GM20000 (cell line): Measurements from ENCODE around the gene CHTF8.
"Not testable (repeated sequence)": the region's sequence is repeated elsewhere in the genome, so short reads cannot be mapped to it uniquely, and the experiment has no call there.

Experiments used
- DNase-seq: peaks from one replicate; pipeline ENCODE4 v3.0.0; 2012; ENCODE audit warnings: low spot score
- TF ChIP-seq, protein P1 (sequence below): IDR thresholded peaks from 2 replicates; pipeline ENCODE4 v1.5.1; 2012; ENCODE audit warnings: mild to moderate bottlenecking, control low read depth; ENCODE audit errors: extremely low read depth, missing control alignments

CHTF8 gene

DNA sequence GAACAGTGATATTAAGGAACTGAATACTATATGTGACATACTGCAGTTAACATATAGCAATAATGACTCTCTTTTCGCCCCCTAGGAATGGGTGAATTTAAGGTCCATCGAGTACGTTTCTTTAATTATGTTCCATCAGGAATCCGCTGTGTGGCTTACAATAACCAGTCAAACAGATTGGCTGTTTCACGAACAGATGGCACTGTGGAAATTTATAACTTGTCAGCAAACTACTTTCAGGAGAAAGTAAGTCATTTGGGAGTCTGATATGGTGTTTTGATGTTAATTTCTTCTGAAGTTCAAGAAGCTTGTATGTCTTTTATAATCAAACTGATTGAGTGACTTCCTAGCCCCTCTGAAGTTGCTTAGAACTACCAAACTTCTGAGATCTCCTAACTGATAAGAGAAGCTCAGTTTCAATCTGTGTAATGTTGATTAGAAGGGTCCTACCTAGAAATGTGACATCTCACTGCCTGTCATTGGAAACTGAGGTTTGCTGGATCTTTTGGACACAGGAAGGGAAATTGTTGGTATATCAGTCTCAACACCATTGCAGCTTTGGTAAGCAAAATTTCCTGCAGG, 1.1 kb upstream of the CHTF8 start:
- DNase-seq: no peak

DNA sequence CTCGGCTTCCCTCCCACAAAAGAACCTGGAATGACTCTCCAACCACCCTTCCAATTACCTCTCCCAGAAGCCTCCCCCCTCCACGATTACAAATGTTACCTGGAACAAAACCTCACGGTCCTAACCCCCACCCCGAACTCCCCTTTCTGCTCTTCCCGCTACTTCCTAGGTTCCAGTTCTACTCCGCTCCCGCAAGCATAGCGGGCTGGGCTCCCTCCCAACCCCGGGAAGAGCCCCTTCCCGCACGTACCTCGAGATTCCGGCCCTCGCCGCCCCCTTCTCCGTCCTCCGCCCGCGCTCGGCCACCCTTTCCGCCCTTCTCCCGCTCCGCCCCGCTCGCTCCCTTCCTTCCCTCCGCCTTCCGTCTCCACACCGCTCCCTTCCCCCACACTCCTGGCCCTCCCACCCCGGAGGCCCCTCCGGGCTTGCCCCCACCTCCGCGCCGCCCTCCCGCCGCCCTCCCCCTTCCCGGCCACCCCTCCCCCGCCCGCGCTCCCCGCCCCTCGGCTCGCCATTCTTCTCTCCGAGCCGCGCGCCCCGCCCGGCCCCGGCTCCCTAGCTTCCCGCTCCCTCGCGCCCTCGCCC, 457 bp downstream of the CHTF8 start:
- TF ChIP-seq, protein P1, sequence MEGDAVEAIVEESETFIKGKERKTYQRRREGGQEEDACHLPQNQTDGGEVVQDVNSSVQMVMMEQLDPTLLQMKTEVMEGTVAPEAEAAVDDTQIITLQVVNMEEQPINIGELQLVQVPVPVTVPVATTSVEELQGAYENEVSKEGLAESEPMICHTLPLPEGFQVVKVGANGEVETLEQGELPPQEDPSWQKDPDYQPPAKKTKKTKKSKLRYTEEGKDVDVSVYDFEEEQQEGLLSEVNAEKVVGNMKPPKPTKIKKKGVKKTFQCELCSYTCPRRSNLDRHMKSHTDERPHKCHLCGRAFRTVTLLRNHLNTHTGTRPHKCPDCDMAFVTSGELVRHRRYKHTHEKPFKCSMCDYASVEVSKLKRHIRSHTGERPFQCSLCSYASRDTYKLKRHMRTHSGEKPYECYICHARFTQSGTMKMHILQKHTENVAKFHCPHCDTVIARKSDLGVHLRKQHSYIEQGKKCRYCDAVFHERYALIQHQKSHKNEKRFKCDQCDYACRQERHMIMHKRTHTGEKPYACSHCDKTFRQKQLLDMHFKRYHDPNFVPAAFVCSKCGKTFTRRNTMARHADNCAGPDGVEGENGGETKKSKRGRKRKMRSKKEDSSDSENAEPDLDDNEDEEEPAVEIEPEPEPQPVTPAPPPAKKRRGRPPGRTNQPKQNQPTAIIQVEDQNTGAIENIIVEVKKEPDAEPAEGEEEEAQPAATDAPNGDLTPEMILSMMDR: no peak
- DNase-seq: peak; percentile 95

More for the DNA sequence above, 1.1 kb upstream of the CHTF8 start:
- TF ChIP-seq, protein P1: no peak

DNA sequence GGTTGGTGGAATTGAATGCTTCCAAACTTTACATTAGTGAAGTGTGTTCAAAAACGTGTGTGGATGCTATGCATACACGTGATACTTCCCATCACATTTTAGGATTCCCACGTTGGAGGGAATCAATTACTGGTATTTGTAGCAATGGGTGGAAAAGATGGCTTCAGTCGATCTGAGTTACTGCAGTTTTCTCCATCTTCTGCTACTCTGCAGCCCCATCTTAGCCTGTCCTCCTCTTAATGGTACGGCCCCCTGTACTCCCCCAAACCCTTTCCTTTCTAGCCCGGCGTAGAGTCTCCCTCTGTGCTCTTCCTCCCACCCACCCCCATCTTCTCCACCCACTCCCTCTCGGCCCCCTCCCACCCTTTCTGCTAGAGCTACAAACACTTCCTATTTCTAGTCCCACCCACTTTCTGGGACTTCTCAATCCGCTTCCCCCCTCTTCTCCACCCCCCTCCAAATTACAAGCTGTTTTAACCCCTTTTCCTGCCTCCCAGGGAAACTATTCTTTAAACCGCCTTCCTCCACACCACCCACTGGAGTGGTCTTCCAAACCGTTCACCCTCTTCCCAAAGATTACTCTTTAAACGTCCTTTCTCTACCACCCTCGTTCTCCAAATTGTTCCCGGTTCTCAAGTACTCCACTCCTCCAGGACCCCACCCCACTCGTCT, 1.1 kb downstream of the CHTF8 start:
- DNase-seq: peak; percentile 62
- TF ChIP-seq, protein P1: no peak

DNA sequence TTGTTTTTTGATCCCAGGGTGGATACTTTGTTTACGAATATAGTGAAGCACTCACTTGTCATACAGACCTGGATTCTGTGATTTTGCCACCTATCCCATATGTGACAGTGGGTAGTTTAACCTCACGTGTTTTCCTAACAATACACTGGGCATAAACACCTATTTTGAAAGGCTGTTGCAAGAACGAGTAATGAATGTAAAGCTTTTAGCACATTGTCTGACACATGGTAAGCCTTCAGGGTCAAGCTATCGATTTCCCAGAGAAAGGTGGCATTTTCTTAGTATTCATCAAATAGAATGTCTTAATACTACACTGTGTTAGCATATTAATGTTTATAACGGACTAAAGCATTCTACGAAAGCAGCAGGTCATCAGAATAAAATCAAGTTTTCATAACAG, 1.9 kb downstream of the CHTF8 start:
- DNase-seq: no peak

DNA sequence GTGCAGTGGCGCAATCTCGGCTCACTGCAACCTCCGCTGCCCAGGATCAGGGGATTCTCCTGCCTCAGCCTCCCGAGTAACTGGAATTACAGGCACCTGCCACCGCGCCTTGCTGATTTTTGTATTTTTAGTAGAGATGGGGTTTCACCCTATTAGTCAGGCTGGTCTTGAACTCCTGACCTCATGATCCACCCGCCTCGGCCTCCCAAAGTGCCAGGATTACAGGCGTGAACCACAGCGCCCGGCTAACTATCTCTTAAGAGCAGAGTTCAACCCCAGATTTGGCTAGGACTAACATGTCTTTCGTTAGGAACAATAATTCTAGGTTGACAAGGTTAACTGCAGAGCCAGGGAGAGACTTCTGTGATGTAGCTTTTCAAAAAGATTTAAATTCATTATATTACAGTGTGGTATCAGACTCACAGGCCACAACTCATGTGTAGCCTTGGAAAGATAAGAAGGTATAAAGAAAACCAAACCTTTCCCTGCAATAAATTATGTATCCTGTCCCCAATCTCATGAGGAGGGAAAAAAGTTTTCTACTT, 4.3 kb downstream of the CHTF8 start:
- TF ChIP-seq, protein P1: no peak

More for the DNA sequence above, 1.9 kb downstream of the CHTF8 start:
- TF ChIP-seq, protein P1: no peak

DNA sequence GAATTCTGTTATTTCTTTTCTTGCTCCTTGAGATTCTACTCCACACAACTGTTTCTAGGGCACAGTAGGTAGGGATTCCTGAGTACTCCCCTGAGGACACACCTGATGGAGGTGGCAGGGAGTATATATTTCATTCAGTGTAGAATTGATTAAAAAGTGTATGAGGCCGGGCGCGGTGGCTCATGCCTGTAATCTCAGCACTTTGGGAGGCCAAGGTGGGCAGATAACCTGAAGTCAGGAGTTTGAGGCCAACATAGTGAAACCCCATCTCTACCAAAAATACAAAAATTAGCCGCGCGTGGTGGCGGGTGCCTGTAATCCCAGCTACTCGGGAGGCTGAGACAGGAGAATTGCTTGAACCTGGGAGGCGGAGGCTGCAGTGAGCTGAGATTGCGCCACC, 5.6 kb downstream of the CHTF8 start:
- DNase-seq: not testable (repeated sequence)

More for the DNA sequence above, 4.3 kb downstream of the CHTF8 start:
- DNase-seq: no peak

DNA sequence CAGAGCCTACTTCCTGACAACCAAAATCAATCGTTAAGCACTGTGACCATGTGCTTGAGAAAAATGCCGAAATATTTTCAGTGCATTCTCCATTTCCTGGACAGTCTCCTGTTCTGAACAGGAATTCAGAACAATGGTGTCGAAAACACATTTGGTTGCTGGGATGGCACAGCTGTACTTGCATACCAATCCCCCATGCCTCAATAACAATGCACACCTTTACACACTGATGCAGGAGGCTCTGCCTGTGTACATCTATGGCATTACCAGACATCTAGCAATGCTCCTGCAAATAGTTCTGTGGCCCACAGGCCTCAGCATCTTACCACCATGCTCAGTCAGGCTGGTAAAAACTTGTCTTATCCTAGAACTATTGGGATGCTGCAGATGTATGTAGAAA, 6.2 kb downstream of the CHTF8 start:
- TF ChIP-seq, protein P1: no peak
- DNase-seq: no peak

DNA sequence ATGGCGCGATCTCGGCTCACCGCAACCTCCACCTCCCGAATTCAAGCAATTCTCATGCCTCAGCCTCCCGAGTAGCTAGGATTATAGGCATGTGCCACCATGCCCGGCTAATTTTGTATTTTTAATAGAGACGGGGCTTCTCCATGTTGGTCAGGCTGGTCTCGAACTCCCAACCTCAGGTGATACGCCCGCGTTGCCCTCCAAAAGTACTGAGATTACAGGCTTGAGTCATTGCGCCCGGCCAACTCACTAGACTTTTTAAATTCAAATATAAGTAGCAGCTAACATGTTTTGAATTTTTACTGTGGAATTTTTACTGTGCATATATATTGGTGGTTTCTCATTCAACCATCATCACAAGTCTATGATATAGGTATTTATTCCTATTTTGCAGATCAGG, 7.4 kb downstream of the CHTF8 start:
- not testable (repeated sequence) for DNase-seq

DNA sequence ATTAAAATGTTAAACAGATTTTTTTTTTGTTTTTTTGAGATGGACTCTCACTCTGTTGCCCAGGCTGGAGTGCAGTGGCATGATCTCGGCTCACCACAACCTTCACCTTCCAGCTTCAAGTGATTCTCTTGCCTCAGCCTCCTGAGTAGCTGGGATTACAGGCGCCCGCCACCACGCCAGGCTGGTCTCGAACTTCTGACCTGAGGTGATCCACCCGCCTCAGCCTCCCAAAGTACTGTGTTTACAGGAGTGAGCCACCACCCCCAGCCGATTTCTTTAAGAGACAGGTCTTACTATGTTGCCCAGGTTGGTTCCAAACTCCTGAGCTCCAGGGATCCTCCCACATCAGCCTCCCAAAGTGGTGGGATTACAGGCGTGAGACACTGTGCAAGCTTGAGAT, 8.0 kb downstream of the CHTF8 start:
- DNase-seq: not testable (repeated sequence)
